Keratinocyte (primary cell): Measurements from ENCODE around the gene PPEF1.

ENCODE experiments used
- CTCF ChIP-seq, 3 experiments: IDR thresholded peaks in 1 of 3; conservative IDR thresholded peaks in 1 of 3; optimal IDR thresholded peaks in 1 of 3; 2 replicates in 2 of 3; 3 replicates in 1 of 3; pipeline versions ENCODE3 to v1.5.1; 2011; ENCODE audit warnings: low read length in 3 of 3, mild to moderate bottlenecking in 3 of 3, moderate library complexity in 2 of 3, control low read depth in 1 of 3, inconsistent platforms in 1 of 3; ENCODE audit not compliant: insufficient read depth in 2 of 3; ENCODE audit errors: extremely low read depth in 1 of 3
- EZH2 ChIP-seq: IDR thresholded peaks from one replicate; pipeline ENCODE4 v1.6.1; 2012; ENCODE audit warnings: inconsistent platforms, mild to moderate bottlenecking, low read length, moderate library complexity

GRCh38 chrX:18748499-18748898, 41.1 kb downstream of the PPEF1 start:
- TF ChIP-seq CTCF (optimal IDR thresholded peaks at IDR 0.05 in 1 of 3, IDR thresholded peaks at IDR 0.05 in 1 of 3, conservative IDR thresholded peaks at IDR 0.05 in 1 of 3; ENCODE audit: extremely low read depth in 1 of 3, insufficient read depth in 2 of 3, low read length in 3 of 3) (no peak), EZH2 (no peak)
